ENCODE measurements around the gene BAIAP2L2.
"Not testable (repeated sequence)": the region's sequence is repeated elsewhere in the genome, so short reads cannot be mapped to it uniquely, and the experiment has no call there.

Gene BAIAP2L2

DNA sequence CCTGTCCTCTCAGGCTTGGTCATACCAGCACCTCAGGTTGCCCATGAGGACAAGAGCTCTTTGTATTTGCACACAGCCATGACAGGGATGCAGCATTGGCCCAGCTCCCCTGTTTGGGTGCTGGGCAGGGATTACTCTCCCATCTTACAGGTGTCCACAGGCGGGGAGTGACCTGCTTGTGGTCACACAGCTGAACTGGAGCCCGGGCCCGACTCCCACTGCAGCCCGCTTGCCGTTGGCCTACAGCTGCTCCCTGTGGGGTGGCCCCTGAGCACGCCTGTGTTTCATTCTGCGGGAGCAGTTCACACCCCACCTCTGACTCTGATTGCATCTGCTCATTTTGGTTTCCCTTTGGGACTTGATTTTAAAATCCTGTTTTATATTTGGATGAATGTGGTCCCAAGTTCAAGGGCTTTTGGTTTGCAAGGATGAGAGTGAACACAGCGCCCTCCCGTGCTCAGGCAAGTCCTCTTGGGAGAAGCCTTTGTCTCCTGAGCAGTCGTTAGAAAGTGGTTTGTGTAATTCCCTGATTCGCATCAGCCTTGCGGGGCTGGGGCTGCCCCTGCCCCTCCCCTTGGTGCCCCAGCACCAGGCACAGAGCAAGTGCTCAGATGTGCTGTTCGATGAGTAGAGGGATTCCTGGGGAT is 44.0 kb downstream of the BAIAP2L2 start:
- DNase-seq: no peak

DNA sequence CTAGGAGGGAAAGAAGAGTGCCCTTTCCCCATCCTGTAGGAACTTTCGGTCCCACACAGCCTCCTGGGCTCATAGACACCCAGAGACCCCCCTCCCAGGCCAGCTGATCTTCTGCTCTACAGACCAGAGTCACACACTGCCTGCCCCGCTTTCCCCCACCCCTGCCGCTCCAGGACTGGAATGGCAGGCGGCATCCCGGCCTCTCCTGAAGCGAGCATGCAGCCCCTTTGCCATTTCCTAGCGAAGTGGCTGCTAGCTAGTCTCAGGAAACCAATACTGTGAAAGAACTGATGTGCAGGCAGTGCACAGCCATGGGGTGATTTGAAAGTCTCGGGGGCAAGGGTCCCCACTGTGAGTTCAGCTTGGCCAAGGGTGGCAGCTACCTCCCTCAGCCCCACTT is 44.9 kb downstream of the BAIAP2L2 start:
- no peak for DNase-seq

DNA sequence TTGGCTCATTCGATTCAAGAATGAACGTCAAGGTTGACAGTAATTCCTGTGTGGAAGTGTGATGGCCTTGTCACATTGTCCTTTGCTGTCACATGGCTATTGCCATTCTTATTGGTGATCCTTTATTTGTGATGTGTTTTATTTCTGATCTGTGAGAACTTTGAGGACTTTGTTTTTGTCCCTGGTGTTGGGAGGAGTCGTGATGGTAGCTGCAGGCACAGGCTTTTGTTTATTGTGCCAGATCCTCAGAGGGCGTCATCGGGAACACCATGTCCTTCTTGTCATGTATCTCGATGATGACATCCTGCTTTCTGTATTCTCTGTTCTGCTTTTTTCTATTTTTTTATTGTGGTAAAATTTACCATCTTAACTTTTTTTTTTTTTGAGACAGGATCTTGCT is 47.7 kb downstream of the BAIAP2L2 start:
- DNase-seq: peak in 6 of 14 donors; percentile 10 to 38 (median 29)

DNA sequence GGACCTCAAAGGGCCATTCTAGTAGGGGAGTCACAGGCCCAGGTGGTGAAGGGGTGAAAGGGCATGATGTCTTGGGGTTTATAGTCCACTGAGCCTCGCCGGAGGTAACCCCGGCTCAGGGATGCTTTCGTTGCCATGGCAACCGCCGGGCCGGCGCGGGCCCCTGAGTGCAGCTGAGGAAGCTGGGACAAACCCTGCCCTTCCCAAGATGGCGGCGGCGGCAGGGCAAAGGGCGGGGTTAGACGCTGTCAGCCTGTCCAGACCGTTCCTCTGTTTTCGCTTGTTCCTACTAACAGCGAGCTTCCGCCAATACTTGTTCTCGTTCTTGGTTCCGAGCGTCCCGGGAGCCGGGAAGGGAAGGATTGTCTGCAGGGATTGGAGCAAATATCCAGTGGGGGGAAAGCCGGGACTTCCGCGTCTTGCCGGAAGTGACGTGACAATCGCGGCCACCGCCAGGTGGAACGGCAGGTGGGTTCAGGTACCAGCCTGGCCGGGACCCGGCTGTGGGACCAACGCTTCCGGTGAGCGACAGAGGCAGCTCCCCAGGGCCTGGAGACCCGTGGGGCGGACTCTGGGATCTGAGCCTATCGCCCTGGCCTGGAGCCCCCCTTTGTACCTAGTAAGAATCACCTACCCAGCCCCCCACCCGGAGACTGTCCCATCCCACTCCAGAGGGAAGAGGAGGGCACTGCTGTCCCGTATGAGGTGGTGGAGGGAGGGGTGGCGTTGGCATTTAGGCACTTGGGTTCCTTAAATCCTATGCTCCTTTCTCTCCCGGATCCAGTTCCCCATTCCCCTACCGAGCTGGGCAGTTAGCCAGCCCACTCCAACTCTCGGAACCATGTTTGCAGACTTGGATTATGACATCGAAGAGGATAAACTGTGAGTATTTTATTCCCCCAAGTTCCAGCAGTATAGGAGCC is 53.3 kb downstream of the BAIAP2L2 start, which contains the start of gene PICK1:
Gene PICK1, plus strand, starts transcription at position 436 of the 923 bp plus-strand sequence. Its CDS starts 406 bp downstream, at position 842.
- DNase-seq: peak; percentile 31 to 98 (median 86)

DNA sequence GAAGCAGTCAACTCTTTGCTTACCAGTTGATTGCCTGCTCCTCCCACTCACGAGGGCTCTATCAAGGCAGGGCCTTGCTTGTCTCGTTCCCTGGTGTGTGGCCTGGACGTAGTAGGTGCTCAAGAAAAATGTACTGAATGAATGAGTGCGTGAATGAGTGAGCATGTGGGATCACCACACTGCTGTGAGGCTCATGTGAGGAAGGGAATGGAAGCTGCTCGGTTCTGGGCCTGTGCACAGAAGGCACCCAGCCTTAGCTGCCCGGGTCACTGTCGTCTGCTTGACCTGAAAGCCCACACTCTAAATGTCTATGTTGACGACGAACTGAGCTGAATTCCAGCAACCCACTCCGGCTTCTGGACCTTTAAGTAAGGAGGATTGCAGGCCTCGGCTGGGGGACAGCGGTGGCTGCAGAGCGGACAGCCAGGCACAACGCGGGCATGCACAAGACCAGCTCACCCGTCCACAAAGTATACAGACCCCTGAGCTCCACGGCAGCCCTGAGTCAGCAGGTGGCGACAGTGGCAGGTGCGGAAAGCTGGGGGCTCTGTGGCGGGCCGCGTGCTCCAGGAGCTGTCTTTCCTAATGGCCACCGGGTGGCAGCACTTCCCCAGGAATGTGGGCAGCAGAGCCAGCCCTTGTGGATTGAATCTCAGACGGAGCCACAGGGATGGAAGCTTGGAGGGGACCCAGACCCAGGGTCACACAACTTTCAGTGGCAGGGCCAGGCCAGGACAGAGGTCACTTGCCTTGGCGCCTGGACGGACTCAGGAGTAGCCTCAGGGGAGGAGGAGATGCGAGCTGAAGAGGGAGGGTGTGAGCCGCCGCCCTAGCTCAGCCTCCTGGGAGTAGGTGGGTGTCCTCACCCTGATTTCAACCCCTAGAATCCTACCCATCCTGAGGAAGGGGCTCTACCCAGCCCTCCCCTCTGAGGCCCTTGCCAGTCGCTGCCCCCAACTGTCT is 58.3 kb downstream of the BAIAP2L2 start:
- peak in 13 of 14 donors; percentile 27 to 79 (median 69) for DNase-seq

DNA sequence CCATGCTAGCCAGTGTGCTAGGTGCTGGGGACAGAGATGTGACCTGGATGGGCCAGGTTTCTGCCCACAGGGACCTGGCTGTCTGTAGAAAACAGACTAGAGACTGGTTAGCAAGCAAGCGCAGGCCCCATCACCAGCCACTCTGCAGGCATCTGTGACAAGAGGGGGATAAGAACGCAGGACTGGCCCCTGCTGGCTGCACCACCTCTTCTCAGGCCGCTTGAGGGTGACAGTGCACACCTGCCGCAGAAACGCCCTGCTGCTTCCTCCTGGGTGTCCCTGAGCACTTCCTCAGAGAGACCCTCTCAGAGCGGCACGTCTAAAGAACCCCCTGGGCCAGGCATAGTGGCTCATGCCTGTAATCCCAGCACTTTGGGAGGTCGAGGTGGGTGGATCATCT is 59.2 kb downstream of the BAIAP2L2 start:
- no peak for DNase-seq

DNA sequence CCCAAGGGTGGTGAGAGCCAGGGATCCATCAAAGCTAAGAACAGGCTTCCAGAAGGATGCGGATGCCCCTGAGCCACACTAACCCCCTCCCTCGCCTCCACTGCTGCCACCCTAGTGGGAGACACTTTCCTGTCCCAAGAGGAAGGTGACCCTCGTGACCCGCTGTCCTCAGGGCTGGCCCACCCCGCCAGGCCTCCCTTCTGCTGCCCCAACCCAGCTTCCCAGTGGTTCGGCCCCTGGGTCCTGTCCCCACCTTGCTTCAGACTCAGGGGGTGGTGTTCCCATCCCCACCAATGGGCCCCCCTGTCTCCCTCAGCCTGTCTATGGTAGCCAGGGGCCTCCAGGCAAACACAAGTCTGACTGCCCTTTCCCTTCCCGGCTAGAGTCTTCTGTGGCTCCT is 59.8 kb downstream of the BAIAP2L2 start:
- peak in 1 of 14 donors; percentile 55 for DNase-seq

DNA sequence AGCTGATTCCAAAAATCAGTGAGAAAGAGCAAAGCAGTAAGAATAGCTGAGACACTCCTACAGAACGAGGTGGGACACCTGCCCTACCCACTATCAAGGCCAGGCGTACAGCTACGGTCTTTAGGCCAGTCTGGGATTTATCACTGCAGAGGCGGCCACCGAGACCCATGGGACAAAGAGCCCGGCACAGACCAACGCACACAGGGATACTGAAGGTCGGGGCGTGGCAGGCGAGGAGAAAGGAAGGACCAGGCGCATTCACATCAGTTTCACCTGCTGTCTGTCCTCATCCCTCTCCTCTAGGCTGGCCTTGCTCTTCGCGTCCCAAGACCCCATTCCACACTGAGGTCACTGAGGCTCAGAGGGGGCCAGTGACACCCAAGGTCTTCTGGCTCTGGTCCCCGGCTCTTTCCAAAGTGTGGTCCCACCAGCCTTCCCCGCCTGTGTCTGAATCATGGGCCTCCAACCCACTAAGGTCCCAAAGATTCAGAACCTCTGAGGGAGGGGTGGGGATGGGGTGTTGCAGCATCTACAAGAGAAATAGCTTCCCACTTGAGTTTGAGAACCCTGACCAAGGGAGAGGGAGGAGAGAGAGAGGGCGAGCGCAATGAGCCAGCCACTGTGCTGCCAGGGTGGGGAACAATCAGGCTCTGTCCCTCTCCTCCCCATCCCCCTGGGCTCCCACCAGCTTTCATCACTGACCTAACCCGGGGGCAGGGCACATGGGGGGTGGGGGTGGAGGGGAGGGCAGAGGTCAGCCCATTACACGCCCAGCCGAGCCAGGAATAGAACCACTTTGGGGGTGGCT is 60.5 kb downstream of the BAIAP2L2 start:
- peak in 11 of 14 donors; percentile 29 to 82 (median 68) for DNase-seq

DNA sequence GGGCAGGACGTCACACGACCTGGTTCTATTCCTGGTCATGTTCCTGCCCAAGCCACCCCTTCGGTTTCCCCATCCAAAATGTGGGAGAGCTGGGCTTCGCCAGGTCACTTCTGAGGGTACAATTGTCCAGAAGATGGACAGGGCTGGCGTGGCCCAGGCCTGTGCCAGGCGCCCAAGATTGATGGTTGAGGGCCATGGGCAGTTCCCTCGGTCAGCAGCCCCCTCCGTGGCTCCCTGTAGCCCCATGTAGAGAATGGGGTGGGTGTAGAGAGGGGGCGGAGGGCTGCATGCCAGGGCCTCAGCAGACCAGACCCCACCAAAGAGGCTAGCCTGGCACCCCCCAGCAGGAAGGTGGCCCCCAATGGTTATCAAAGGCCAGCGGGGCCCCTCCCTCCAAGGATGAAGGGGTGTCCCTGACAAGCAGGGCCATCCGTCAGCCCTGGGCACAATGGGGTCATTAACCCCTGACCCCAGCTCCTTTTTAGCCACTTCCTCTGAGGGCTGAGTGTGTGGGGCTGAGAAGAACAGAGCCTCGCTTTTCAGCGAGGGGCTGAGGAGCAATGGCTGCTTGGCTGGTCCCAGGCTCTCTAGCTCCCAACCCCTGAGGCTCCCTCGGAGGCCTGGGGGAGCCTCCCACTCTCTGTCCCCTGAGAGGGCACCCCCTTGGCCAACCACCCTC is 64.3 kb downstream of the BAIAP2L2 start:
- DNase-seq: no peak

DNA sequence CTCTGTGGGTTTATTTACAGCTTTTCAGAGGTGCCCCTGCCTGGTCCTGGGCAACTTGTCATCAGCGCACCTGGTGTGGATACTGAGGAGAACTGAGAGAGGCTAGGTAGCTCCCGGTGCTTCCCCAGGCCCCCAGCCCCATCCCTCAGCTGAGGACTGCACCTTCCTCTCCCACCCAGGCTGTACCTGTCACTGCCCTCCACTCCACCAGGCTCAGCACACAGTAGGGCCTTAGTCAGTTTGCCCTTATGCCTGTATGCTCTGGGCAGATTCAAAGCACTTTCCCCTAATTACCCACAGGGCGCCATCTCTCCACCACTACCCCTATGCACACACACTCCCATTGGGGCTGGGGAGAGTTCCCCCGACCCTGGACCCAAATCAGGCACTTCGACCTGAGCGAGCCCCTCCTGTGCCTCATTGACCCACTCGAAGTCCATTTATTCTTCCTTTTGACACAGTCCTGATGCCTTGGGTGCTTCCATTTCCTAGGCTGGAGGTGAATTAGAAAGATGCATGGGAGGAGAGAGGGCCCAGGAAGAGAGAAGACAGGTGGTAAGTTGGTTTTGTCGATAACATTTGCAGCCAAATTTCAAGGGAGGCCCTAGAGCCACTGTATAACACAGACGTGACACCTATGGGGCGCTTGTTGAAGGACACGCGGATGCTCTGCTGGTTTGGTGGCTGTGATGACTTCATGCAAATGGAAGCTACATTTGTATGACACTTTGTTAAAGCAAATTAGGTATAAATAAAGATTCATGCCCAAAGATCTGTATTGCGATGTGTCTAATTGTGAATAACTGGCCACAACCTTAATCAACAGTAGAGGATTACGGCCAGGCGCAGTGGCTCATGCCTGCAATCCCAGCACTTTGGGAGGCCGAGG is 67.1 kb downstream of the BAIAP2L2 start:
- no peak for DNase-seq

DNA sequence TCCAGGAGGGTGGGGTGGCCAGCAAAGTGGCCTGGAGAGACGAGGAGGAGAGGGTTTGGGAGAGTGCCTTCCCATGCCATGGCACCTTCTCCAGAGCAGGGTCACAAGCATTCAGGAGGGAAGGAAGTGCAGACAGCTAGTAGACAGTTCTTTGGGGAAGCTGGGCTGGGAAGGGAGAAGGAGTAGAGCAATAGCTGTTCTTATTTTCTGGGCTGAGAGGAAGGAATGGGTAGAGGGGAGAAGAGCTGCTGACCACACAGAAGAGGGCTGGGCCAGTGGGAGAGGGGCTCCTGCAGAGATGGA is 68.0 kb downstream of the BAIAP2L2 start:
- DNase-seq: no peak

DNA sequence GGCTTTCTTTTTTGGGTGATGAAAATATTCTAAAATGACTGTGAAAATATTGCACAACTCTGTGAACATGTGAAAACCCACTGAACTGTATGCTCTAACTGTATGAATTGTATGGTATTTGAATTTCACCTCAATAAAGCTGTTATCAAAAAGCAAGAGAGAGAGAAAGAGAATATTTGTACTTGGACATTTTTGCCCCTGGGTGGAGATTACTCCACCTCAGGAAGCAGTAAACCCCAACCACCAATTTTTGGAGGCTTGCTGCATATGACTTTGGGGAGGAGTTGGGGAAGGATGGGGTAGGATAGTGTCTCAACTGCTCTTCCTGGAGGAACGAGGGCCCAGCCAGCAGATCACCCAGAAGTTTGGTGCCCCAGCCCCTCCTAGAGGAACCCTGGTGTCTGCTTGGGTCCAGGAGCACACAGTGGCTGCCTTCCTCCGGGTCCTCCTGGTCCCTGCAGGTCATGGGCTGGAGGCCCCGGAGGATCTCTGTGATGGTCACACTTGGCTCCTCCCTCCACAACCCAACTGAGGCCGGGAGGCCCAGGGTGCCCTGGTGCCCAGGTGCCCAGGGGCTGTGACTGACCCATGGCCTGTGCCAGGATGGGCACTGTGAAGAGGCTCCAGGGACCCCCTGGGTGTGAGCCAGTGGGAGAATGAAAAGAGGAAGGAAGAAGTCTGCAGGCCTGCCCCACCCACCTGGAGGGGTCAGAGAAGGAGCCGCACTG is 68.6 kb downstream of the BAIAP2L2 start:
- DNase-seq: no peak

DNA sequence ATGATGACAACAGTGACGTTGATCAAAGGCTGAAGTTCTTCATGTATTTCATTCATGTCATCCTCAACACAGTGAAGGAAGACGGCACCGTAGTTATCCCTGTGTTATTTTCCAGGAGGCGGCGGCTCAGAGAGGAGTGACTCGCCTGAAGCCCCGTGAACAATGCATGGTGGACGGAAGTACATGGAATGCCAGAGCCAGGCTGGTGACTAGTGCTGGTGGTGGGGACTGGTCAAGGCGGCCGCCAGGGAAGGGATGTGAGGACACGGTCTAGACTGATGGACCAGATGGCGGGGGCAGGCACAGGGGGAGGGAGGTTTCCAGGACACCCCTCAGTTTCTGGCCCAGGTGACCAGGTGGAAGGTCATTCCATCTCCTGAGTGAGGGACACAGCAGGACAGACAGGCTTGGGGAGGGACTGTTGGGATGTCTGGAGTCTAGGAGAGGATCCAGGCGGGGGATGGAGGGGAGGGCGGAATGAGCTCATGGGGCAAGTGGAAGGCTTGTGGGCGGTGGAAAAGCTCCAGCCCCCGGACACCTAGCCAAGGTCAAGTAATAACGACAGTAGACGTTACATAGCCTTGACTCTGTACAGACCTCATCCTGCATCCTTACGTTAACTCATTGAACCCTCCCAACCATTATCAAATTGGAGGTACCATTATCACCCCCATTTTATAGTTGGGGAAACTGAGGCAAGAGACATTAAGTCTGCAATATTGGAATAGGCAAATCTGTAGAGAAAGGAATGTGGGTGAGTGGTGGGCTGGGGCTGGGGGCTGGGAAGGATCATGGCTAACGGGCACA is 69.3 kb downstream of the BAIAP2L2 start:
- peak in 1 of 14 donors; percentile 56 for DNase-seq

DNA sequence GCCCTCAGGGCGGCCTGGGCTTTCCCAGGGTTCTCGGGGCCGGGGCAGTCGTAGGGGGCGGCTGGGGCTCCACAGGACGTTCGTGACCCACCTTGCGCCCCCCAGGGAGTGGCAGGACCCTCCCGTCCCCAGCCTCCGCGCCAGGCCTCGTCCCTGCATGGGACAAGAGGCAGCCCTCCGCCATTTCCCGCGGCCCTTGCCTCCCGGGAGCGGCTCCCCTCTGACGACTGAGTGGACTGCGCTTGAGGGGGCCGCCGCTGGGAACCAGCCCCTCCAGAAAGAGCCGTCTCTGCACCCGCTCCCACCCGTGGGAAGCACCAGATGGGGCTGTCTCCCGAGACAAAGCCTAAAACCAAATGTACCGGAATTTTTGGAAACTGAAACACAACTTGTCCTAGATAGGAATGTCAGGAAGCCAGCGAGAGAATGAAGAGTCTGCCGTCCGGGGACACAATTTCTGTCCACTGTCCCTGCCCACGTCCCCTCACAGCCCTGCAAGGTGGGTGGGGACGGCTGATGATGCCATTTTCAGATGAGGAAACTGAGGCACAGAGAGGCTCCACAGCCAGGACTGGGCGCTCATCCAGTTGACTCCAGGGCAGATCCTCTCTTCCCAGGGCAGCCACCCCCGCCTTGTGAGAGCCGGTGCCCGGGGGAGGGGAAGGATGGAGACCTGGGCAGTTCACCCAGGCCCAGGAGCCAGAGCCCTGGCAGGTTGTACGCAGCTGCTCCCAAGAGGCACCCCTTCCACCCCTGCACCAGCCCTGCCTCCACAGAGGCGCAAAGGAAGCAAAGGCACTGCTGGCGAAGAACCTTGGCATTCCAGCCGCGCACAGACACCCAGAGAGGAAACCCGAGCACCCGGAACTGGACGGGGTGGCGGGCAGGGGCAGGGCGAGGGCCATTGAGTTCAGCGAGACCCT is 71.3 kb downstream of the BAIAP2L2 start:
- no peak for DNase-seq

DNA sequence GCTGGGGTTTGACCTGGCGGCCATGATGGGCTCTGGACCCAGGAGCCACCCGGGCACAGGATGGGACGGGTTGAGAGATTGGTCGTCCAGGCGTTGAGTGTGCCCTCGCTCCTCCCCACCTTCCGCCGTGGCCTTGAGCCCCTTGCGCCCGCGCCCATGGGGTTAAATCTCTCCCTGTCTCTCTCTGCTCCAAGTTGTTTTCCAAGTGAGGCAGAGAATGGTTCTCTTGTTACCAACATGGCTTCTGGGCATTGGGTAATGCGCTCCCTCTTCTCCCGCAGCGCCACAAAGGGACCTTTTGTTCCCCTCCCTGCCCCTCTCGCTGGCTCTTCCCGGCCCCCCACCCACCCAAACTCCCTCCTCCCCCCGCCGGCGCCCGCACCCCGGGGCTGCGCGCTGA is 72.1 kb downstream of the BAIAP2L2 start:
- DNase-seq: peak in 11 of 14 donors; percentile 46 to 86 (median 74)

DNA sequence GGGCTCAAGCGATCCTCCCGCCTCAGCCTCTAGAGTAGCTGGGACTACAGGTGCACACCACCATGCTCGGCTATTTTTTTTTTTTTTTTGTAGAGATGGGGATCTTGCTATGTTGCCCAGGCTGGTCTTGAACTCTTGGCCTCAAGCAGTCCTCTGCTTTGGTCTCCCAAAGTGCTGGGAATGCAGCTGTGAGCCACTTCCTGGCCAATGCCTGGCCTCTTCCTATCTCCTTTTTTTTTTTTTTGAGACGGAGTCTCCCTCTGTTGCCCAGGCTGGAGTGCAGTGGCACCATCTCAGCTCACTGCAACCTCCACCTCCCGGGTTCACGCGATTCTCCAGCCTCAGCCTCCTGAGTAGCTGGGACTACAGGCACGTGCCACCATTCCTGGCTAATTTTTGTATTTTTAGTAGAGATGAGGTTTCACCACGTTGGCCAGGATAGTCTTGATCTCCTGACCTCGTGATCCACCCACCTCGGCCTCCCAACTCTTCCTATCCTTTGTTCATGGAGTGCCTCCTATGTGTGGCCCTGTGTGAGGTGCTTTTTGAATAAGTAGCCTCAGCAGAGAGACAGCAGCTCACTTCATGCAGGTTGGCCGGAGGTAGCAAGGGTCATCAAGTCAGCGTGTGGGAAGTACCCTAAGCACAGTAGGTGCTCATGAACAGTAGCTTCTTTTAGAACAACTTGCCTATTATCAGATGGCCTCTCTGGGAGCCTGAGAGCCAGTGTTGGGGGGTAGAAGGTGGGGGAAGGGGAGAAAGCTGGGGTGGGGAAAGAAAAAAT is 72.9 kb downstream of the BAIAP2L2 start:
- DNase-seq: not testable (repeated sequence)

Measured in C1 segment of cervical spinal cord (tissue), 14 donors.